HG03520 (cell line): ENCODE data around the gene EIF3C.
A peak's percentile ranks its signal among the peaks of the same experiment; 100 is the strongest.
"Not testable (repeated sequence)": the region's sequence is repeated elsewhere in the genome, so short reads cannot be mapped to it uniquely, and the experiment has no call there.

Experiments used
- ATAC-seq: cut with Tn5 transposase; IDR thresholded peaks from one replicate; pipeline ENCODE4 v1.9.1; 2021; ENCODE audit warnings: mild to moderate bottlenecking, moderate library complexity; ENCODE audit not compliant: unreplicated experiment

The EIF3C gene

DNA sequence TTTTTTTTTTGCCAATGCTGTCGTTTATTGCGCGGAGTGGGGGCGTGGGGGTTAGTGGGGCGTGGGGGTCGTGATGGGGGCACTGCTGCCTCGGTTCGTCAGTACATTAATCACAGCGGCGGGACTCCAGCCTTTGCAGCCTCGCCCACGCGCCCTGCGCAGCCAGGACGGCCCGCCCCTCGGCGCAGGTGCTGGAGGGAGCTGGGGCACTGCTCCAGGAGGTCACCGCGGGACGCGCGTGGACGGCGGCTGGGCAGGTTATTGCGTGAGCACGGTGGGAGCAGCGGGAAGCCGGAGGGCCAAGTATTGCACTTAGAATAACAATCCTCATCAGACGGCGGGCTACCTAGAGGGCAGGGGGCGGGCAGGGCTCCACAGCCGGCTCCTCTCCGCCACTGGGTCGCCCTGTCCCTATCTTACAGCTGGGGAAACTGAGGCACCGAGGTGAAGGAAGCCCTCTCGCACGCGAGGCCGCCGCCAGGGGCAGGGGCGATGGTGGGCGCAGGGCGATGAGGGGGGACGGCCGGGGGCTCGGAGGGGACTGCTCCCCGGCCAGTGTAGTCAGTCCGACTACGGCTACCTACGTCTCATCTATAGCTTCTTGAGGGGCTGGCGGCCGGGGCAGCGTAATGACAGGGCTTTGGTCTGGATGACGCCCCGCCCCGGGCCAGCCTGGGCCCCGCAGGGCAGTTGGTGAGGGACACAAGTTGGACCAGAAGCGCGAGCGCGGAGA, 35.5 kb downstream of the EIF3C start:
- not testable (repeated sequence) for ATAC-seq

DNA sequence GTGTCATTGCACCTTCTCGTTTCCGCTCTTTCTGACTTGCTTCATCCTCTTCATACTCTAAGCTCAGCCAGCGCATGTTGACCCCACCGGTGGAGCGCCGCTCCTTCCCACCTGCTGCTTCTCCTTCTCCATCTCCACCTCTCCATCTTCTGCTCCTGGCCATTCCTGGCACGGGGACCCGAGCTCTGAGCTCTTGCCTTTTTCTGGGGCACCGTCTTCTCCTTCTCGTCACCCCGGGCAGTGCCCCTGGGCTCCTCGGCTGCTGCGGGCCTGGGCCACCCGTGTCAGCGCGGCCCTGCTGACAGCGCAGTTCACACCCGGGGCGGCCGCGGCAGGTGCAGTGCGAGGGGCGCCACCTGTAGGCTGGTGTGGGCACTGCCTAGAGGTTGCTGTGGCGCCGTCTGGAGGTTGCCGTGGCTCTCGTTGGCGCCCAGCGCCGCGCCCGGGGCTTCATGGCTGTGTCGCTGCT, 38.8 kb downstream of the EIF3C start:
- peak; percentile 74 for ATAC-seq

DNA sequence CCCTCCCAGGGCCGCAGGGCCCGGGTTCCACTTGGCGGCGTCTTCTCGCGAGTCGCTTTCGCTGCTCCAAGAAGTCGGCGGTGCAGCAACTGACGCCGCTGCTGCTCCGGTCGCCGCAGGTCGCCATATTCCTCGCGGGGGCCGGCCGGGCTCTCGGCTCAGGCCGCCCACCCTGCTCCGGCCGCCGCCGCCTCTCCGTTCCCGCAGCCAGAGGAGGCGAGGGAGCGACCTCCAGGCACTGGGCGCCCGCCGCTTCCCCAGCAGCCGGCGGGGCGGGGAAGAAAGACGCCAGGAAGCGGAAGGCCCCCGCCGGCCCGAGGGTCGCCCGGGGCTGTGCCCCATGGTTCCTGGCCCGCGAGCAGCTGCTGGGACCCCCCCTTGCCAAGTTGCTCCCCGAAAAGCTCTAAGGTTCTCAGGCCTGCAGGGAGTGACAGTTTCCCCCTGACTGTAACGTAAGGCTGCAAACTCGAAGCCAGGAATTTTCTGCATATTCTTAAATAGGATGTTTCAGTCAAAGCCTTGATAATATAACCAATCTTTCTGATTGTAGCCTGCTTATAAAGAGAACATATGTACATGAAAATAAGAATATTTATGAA, 39.3 kb downstream of the EIF3C start:
- ATAC-seq, result not testable (repeated sequence)

DNA sequence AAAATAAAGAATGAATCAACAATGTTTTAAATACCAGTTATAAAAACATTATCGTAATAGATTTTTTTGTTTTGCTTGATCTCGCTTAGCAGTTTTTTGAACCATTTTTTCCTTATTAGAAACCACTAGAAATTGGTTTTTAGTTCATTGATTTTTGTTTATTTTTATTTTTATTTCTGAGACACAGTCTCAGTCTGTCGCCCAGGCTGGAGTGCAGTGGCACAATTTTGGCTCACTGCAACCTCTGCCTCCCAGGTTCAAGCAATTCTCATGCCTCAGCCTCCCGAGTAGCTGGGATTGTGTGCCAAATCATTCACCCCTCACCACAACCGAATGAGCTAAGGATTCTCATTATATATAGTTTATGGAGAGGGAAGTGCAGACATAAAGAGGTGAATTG, 40.2 kb downstream of the EIF3C start, which contains the start of gene NPIPB9:
NPIPB9 (plus strand) TSS at position 301 of the 400 bp plus-strand sequence.
- ATAC-seq, result not testable (repeated sequence)

DNA sequence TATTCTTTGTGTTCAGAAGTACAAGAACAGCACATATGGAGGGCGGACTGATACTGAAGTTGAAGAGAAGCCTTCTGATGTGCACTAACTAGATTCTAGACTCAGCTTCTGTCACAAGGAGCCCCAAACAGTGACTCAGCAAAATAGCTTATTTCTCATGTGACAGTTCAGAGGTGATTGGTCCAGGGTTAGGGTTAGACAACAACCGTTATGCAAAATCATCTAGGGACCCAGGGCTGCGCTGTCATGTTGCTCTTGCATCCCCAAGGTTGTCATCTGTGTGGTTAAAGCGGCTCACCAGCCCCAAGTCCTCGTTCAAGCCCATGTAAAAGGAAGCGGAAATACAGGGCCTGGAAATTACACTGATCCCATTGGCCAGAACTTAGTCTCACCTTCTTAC, 70.4 kb downstream of the EIF3C start:
- ATAC-seq, result not testable (repeated sequence)

DNA sequence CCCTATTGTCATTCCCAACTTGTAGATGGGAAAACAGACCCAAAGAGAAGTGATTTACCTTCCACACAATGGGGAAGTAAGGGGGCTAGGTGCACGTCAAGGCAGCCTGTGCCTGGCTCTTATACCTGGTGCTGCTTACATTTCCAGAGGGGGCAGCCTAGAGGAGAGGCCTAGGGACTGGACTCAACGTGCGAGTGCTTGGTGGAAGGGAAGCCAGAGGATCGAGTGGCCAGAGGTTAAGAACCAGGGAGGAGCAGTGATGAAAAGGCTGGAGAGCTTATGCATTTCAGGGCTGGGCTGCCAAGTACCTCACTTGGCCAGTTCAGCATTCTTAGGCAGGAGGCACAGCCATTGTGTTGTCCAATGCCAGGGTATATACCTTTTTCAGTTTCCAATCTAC, 71.1 kb downstream of the EIF3C start:
- ATAC-seq, result not testable (repeated sequence)
